K562 (cell line): Measurements from ENCODE around the gene HMBS. TPM values are rescaled to one million over a fixed set of nuclear protein-coding genes. Genes with fewer than 3 reads are reported as not detected.

Experiments used
- HMG20B ChIP-seq: fragments of 250-450 bp; sonication (Bioruptor Pico); IDR thresholded peaks from 2 replicates; pipeline ENCODE4 v1.5.0; 2021; ENCODE audit warnings: mild to moderate bottlenecking
- MLX ChIP-seq, 2 experiments: fragments of 450-650 bp in 1 of 2; sonication (generic) in 1 of 2; formaldehyde crosslinking; conservative IDR thresholded peaks; 2 replicates each; pipeline versions ENCODE4 v1.4.0 to v1.8.1; 2020 to 2022; ENCODE audit warnings: mild to moderate bottlenecking in 1 of 2, missing genetic modification reagents in 1 of 2
- MTA3 ChIP-seq: fragments of 450-650 bp; formaldehyde crosslinking; IDR thresholded peaks from 2 replicates; pipeline ENCODE4 v1.6.1; 2017; ENCODE audit warnings: mild to moderate bottlenecking, borderline replicate concordance
- RNF2 ChIP-seq: sonication (generic); IDR thresholded peaks from 2 replicates; pipeline ENCODE4 v1.6.1; 2016
- SMARCC2 ChIP-seq: fragments of 450-650 bp; IDR thresholded peaks from 2 replicates; pipeline ENCODE4 v1.6.1; 2017; ENCODE audit warnings: antibody characterized with exemption, moderate library complexity, mild to moderate bottlenecking, low read depth
- TSHZ1 ChIP-seq: fragments of 250-450 bp; sonication (Bioruptor Pico); IDR thresholded peaks from 2 replicates; pipeline ENCODE4 v1.4.0; 2020; ENCODE audit warnings: mild to moderate bottlenecking, moderate library complexity
- U2AF2 ChIP-seq: fragments of 200-400 bp; formaldehyde crosslinking; optimal IDR thresholded peaks from 2 replicates; pipeline ENCODE3; 2017; ENCODE audit warnings: low read depth, mild to moderate bottlenecking, low read length
- ZNF431 ChIP-seq: sonication (generic); formaldehyde crosslinking; IDR thresholded peaks from 2 replicates; pipeline ENCODE4 v1.8.0; 2022; ENCODE audit warnings: mild to moderate bottlenecking, missing genetic modification reagents
- polyA plus RNA-seq, 8 experiments: library from polyadenylated mRNA; depleted of rRNA in 4 of 8; stranded (reverse) in 5 of 8; unstranded in 3 of 8; fragments of >200 nt; fragmentation: Nextera tagmentation in 2 of 8; fragmentation: Illumina TruSeq in 1 of 8; extraction: Ambion mirVana in 2 of 8; extraction: Trizol in 1 of 8; gene quantifications; 2 replicates each; pipeline versions ENCODE4 v1.2.1 to v1.2.3, GENCODE V29; 2011 to 2014; ENCODE audit warnings: inconsistent platforms in 1 of 8, missing spikeins in 1 of 8
- total RNA-seq, 7 experiments: library from RNA; depleted of rRNA in 6 of 7; stranded (reverse); fragments of >200 nt in 6 of 7; fragmentation: Illumina TruSeq in 2 of 7; extraction: Trizol in 2 of 7; gene quantifications; 2 replicates each; pipeline versions ENCODE4 v1.2.1 to v1.2.3, GENCODE V29; 2011 to 2021; ENCODE audit warnings: low replicate concordance in 1 of 7
- TF ChIP-seq, protein P1 (sequence below): sonication (generic); formaldehyde crosslinking; IDR thresholded peaks from 2 replicates; pipeline ENCODE4 v1.5.0; 2020; ENCODE audit warnings: missing genetic modification reagents
- TF ChIP-seq, protein P2 (sequence below): fragments of 450-650 bp; IDR thresholded peaks from 2 replicates; pipeline ENCODE4 v1.6.1; 2016; ENCODE audit warnings: mild to moderate bottlenecking, moderate library complexity

The HMBS gene
- total and polyA plus RNA-seq, 9 of the 15 experiments (the other 6 are each of a cell fraction or from before 2014, with no cell fraction given), result 56.9 to 385 (median 286) TPM

DNA sequence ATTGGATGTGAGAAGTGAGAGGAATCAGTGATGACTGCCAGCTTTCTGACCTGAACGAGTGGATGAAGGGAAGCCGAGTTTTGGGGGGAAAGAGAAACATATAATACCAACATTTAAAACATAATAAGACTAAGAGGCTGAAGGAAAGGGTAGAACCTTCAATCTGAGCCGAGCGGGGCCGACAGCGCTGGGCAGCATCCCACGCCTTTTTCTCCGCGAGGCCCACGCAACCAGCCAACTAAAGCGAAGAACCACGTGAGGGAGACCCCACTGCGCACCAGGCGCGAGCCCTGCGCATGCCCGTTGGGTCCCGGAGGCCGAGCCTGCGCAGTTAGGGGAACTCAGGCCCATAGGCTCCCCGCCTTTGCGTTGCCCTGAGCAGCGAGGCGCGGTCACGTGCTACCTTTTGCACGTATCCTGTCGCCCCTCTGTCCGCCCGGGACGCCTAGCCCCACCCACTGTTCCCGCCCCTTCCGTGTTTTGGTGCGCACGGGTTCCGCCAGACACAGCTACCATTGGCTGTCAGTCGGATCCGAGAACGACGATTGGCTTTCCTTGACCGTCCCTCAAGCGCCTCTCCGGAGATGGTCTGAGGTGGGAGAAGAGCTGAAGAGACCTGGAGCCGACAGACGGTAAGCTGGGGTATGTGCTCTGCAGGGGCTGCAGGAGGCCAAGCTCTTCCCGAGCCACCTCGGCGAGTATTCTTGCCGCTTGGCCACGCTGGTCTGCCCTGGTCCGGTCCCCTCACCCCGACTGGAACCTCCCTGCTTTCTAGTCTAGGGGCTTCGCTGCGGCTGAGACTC is 36.5 kb downstream of the HMBS start, which contains the start of gene HINFP (continued):
- TF ChIP-seq MTA3, result no peak
- no peak for TF ChIP-seq SMARCC2
- TF ChIP-seq HMG20B (CRISPR knock-in tag), result no peak
- TF ChIP-seq MLX (CRISPR knock-in tag; conservative IDR thresholded peaks at IDR 0.05), result no peak
- TF ChIP-seq, protein P1, sequence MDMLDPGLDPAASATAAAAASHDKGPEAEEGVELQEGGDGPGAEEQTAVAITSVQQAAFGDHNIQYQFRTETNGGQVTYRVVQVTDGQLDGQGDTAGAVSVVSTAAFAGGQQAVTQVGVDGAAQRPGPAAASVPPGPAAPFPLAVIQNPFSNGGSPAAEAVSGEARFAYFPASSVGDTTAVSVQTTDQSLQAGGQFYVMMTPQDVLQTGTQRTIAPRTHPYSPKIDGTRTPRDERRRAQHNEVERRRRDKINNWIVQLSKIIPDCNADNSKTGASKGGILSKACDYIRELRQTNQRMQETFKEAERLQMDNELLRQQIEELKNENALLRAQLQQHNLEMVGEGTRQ, result peak; percentile 96
- TF ChIP-seq, protein P2, sequence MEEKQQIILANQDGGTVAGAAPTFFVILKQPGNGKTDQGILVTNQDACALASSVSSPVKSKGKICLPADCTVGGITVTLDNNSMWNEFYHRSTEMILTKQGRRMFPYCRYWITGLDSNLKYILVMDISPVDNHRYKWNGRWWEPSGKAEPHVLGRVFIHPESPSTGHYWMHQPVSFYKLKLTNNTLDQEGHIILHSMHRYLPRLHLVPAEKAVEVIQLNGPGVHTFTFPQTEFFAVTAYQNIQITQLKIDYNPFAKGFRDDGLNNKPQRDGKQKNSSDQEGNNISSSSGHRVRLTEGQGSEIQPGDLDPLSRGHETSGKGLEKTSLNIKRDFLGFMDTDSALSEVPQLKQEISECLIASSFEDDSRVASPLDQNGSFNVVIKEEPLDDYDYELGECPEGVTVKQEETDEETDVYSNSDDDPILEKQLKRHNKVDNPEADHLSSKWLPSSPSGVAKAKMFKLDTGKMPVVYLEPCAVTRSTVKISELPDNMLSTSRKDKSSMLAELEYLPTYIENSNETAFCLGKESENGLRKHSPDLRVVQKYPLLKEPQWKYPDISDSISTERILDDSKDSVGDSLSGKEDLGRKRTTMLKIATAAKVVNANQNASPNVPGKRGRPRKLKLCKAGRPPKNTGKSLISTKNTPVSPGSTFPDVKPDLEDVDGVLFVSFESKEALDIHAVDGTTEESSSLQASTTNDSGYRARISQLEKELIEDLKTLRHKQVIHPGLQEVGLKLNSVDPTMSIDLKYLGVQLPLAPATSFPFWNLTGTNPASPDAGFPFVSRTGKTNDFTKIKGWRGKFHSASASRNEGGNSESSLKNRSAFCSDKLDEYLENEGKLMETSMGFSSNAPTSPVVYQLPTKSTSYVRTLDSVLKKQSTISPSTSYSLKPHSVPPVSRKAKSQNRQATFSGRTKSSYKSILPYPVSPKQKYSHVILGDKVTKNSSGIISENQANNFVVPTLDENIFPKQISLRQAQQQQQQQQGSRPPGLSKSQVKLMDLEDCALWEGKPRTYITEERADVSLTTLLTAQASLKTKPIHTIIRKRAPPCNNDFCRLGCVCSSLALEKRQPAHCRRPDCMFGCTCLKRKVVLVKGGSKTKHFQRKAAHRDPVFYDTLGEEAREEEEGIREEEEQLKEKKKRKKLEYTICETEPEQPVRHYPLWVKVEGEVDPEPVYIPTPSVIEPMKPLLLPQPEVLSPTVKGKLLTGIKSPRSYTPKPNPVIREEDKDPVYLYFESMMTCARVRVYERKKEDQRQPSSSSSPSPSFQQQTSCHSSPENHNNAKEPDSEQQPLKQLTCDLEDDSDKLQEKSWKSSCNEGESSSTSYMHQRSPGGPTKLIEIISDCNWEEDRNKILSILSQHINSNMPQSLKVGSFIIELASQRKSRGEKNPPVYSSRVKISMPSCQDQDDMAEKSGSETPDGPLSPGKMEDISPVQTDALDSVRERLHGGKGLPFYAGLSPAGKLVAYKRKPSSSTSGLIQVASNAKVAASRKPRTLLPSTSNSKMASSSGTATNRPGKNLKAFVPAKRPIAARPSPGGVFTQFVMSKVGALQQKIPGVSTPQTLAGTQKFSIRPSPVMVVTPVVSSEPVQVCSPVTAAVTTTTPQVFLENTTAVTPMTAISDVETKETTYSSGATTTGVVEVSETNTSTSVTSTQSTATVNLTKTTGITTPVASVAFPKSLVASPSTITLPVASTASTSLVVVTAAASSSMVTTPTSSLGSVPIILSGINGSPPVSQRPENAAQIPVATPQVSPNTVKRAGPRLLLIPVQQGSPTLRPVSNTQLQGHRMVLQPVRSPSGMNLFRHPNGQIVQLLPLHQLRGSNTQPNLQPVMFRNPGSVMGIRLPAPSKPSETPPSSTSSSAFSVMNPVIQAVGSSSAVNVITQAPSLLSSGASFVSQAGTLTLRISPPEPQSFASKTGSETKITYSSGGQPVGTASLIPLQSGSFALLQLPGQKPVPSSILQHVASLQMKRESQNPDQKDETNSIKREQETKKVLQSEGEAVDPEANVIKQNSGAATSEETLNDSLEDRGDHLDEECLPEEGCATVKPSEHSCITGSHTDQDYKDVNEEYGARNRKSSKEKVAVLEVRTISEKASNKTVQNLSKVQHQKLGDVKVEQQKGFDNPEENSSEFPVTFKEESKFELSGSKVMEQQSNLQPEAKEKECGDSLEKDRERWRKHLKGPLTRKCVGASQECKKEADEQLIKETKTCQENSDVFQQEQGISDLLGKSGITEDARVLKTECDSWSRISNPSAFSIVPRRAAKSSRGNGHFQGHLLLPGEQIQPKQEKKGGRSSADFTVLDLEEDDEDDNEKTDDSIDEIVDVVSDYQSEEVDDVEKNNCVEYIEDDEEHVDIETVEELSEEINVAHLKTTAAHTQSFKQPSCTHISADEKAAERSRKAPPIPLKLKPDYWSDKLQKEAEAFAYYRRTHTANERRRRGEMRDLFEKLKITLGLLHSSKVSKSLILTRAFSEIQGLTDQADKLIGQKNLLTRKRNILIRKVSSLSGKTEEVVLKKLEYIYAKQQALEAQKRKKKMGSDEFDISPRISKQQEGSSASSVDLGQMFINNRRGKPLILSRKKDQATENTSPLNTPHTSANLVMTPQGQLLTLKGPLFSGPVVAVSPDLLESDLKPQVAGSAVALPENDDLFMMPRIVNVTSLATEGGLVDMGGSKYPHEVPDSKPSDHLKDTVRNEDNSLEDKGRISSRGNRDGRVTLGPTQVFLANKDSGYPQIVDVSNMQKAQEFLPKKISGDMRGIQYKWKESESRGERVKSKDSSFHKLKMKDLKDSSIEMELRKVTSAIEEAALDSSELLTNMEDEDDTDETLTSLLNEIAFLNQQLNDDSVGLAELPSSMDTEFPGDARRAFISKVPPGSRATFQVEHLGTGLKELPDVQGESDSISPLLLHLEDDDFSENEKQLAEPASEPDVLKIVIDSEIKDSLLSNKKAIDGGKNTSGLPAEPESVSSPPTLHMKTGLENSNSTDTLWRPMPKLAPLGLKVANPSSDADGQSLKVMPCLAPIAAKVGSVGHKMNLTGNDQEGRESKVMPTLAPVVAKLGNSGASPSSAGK, result peak; percentile 97
- no peak for TF ChIP-seq RNF2
- TF ChIP-seq TSHZ1 (CRISPR knock-in tag), result no peak
- peak; percentile 69 for TF ChIP-seq ZNF431
- no peak for TF ChIP-seq U2AF2
